HEK293 (cell line): ENCODE results near the gene KLRD1.

Source experiments
- CTCF ChIA-PET: fragments of 350-600 bp; formaldehyde crosslinking; extraction: SDS; loops from one replicate; lab custom pipeline; 2021; ENCODE audit warnings: antibody characterized with exemption; lab: Yijun Ruan, JAX
- POLR2A ChIA-PET: fragments of 300-600 bp; formaldehyde crosslinking; extraction: SDS; loops from one replicate; lab custom pipeline; 2020; ENCODE audit warnings: antibody characterized with exemption, inconsistent platforms; lab: Yijun Ruan, JAX
- H3K27ac ChIP-seq: fragments of 200-500 bp; sonication (Bioruptor generic); 2 replicates; pipeline ENCODE4 v1.5.1; 2014; ENCODE audit warnings: low read depth, low read length, control low read depth, inconsistent platforms; ENCODE audit errors: extremely low read depth
- H3K36me3 ChIP-seq, 2 experiments: fragments of 200-500 bp in 1 of 2; sonication (Bioruptor generic) in 1 of 2; 1 replicate in 1 of 2; 2 replicates in 1 of 2; pipeline ENCODE4 v1.5.1; 2014 to 2017; ENCODE audit warnings: inconsistent platforms in 2 of 2, low read length in 2 of 2; ENCODE audit not compliant: control insufficient read depth in 2 of 2, insufficient read depth in 1 of 2
- H3K4me1 ChIP-seq: fragments of 200-500 bp; sonication (Bioruptor generic); 2 replicates; pipeline ENCODE4 v1.5.1; 2014; ENCODE audit warnings: mild to moderate bottlenecking, low read length, inconsistent platforms; ENCODE audit not compliant: control insufficient read depth, insufficient read depth
- H3K4me3 ChIP-seq: 2 replicates; pipeline ENCODE4 v1.5.1; 2011; ENCODE audit warnings: low read depth, mild to moderate bottlenecking, control low read depth, low read length, moderate library complexity
- H3K9me3 ChIP-seq: fragments of 200-500 bp; sonication (Bioruptor generic); 2 replicates; pipeline ENCODE4 v1.5.1; 2014; ENCODE audit warnings: low read depth, low read length, inconsistent platforms; ENCODE audit not compliant: control insufficient read depth, insufficient read depth
- FEZF1 ChIP-seq: fragments of 450-650 bp; formaldehyde crosslinking; IDR thresholded peaks from 2 replicates; pipeline ENCODE4 v1.5.1; 2016; ENCODE audit warnings: missing biosample characterization, missing genetic modification characterization
- IKZF3 ChIP-seq: fragments of 450-650 bp; IDR thresholded peaks from 2 replicates; pipeline ENCODE4 v1.5.0; 2018; ENCODE audit warnings: missing biosample characterization, mild to moderate bottlenecking, missing genetic modification characterization, moderate library complexity
- SETDB1 ChIP-seq: IDR thresholded peaks from one replicate; pipeline ENCODE4 v1.6.1; 2017; ENCODE audit warnings: mild to moderate bottlenecking, low read length, moderate library complexity, mixed read lengths; ENCODE audit not compliant: insufficient read length
- ZBTB1 ChIP-seq: fragments of 450-650 bp; formaldehyde crosslinking; IDR thresholded peaks from 2 replicates; pipeline ENCODE4 v1.5.1; 2016; ENCODE audit warnings: missing biosample characterization, missing genetic modification characterization
- ZBTB17 ChIP-seq: fragments of 450-650 bp; formaldehyde crosslinking; IDR thresholded peaks from 2 replicates; pipeline ENCODE4 v1.5.1; 2016; ENCODE audit warnings: missing biosample characterization, missing genetic modification characterization
- ZEB2 ChIP-seq: fragments of 450-650 bp; formaldehyde crosslinking; IDR thresholded peaks from 2 replicates; pipeline ENCODE4 v1.5.1; 2016; ENCODE audit warnings: missing biosample characterization, missing genetic modification characterization
- ZNF19 ChIP-seq: fragments of 450-650 bp; formaldehyde crosslinking; IDR thresholded peaks from 2 replicates; pipeline ENCODE4; 2016; ENCODE audit warnings: missing biosample characterization, missing genetic modification characterization, low read depth
- ZNF2 ChIP-seq: fragments of 450-650 bp; formaldehyde crosslinking; IDR thresholded peaks from 2 replicates; pipeline ENCODE4 v1.5.1; 2016; ENCODE audit warnings: missing biosample characterization, missing genetic modification characterization
- ZNF24 ChIP-seq: fragments of 450-650 bp; formaldehyde crosslinking; IDR thresholded peaks from 2 replicates; pipeline ENCODE4 v1.5.1; 2016; ENCODE audit warnings: missing biosample characterization, missing genetic modification characterization
- ZNF335 ChIP-seq: fragments of 450-650 bp; formaldehyde crosslinking; conservative IDR thresholded peaks from 2 replicates; pipeline ENCODE4 v1.5.1; 2016; ENCODE audit warnings: missing biosample characterization, missing genetic modification characterization
- ZNF341 ChIP-seq: fragments of 450-650 bp; formaldehyde crosslinking; IDR thresholded peaks from 2 replicates; pipeline ENCODE4; 2016; ENCODE audit warnings: low read depth, missing biosample characterization, missing genetic modification characterization
- ZNF558 ChIP-seq: fragments of 450-650 bp; formaldehyde crosslinking; IDR thresholded peaks from 2 replicates; pipeline ENCODE4 v1.5.1; 2016; ENCODE audit warnings: missing biosample characterization, missing genetic modification characterization
- ZNF585B ChIP-seq: fragments of 450-650 bp; formaldehyde crosslinking; IDR thresholded peaks from 2 replicates; pipeline ENCODE4 v1.5.1; 2016; ENCODE audit warnings: missing biosample characterization, missing genetic modification characterization
- ZNF843 ChIP-seq: fragments of 450-650 bp; formaldehyde crosslinking; IDR thresholded peaks from 2 replicates; pipeline ENCODE4 v1.5.1; 2016; ENCODE audit warnings: missing biosample characterization, missing genetic modification characterization
- ZSCAN30 ChIP-seq: fragments of 450-650 bp; IDR thresholded peaks from 2 replicates; pipeline ENCODE4 v1.5.1; 2018; ENCODE audit warnings: missing biosample characterization, mild to moderate bottlenecking, missing genetic modification characterization, moderate library complexity
- TF ChIP-seq, protein P1 (sequence below): fragments of 450-650 bp; formaldehyde crosslinking; conservative IDR thresholded peaks from 2 replicates; pipeline ENCODE4 v1.5.1; 2016; ENCODE audit warnings: low read depth, missing biosample characterization, missing genetic modification characterization
- TF ChIP-seq, protein P2 (sequence below): fragments of 450-650 bp; formaldehyde crosslinking; IDR thresholded peaks from 2 replicates; pipeline ENCODE4 v1.5.1; 2016; ENCODE audit warnings: missing biosample characterization, missing genetic modification characterization
- TF ChIP-seq, protein P3 (sequence below): fragments of 450-650 bp; formaldehyde crosslinking; IDR thresholded peaks from 2 replicates; pipeline ENCODE4 v1.5.1; 2016; ENCODE audit warnings: missing biosample characterization, missing genetic modification characterization
- TF ChIP-seq, protein P4 (sequence below): fragments of 450-650 bp; formaldehyde crosslinking; IDR thresholded peaks from 2 replicates; pipeline ENCODE4 v1.5.1; 2016; ENCODE audit warnings: missing biosample characterization, missing genetic modification characterization, borderline replicate concordance
- TF ChIP-seq, protein P5 (sequence below): fragments of 450-650 bp; formaldehyde crosslinking; IDR thresholded peaks from 2 replicates; pipeline ENCODE4; 2016; ENCODE audit warnings: missing biosample characterization, missing genetic modification characterization

The KLRD1 gene

DNA sequence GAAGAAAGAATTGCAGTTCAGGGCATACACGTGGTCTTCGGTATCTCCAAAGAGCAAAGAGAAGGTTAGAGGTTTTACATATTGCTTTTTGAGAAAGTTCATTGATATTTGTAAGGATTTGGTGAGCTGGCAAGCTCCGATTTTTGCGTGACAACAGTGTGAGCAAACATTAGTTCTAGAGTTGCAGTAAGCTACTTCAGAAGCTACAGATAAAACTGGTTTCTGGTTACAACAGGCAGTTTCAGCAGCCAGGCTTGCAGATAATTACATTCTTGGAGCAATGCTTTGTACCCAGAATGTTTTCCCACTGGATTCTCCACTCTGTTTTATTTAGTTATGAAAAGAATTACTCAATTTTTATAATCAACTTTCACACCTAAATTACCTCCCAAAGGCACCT, 54.0 kb downstream of the KLRD1 start:
- Histone ChIP-seq H3K27ac (peak overlapping the region; percentile 95), H3K4me3 (no peak overlapping the region), H3K4me1 (peaks cover 18% of the 10 kb centered on the region), H3K36me3 (no peaks in the 10 kb centered on the region), H3K9me3 (no peaks in the 10 kb centered on the region)
- ChIA-PET CTCF (interaction anchor here (1.0 kb wide), 1 partner anchor 199 kb away, joined by 3 read pairs; no protein-coding TSS in a partner anchor), POLR2A (interaction anchor here (0.9 kb wide), 1 partner anchor 31 kb away, joined by 3 read pairs; no protein-coding TSS in a partner anchor)
- TF ChIP-seq FEZF1 (tag by site-specific recombination) (peak; percentile 73), IKZF3 (tag by site-specific recombination) (peak; percentile 95), ZNF585B (tag by site-specific recombination) (no peak), ZNF843 (tag by site-specific recombination) (peak; percentile 37; the same call in 1 of the 2 replicates), ZNF341 (tag by site-specific recombination) (no peak), ZSCAN30 (peak; percentile 81; the same call in 1 of the 2 replicates), ZEB2 (peak; percentile 35; the same call in 1 of the 2 replicates), ZNF335 (tag by site-specific recombination) (peak; percentile 72), ZBTB1 (tag by site-specific recombination) (0 out of 2 replicates have a peak, but pooled peaks have one; percentile 60), ZNF19 (no peak), ZBTB17 (tag by site-specific recombination) (peak; percentile 33; the same call in 1 of the 2 replicates), ZNF558 (peak; percentile 66), SETDB1 (no peak), ZNF24 (tag by site-specific recombination) (0 out of 2 replicates have a peak, but pooled peaks have one; percentile 34), ZNF2 (tag by site-specific recombination) (peak; percentile 55; the same call in 1 of the 2 replicates)
- TF ChIP-seq, protein P1, sequence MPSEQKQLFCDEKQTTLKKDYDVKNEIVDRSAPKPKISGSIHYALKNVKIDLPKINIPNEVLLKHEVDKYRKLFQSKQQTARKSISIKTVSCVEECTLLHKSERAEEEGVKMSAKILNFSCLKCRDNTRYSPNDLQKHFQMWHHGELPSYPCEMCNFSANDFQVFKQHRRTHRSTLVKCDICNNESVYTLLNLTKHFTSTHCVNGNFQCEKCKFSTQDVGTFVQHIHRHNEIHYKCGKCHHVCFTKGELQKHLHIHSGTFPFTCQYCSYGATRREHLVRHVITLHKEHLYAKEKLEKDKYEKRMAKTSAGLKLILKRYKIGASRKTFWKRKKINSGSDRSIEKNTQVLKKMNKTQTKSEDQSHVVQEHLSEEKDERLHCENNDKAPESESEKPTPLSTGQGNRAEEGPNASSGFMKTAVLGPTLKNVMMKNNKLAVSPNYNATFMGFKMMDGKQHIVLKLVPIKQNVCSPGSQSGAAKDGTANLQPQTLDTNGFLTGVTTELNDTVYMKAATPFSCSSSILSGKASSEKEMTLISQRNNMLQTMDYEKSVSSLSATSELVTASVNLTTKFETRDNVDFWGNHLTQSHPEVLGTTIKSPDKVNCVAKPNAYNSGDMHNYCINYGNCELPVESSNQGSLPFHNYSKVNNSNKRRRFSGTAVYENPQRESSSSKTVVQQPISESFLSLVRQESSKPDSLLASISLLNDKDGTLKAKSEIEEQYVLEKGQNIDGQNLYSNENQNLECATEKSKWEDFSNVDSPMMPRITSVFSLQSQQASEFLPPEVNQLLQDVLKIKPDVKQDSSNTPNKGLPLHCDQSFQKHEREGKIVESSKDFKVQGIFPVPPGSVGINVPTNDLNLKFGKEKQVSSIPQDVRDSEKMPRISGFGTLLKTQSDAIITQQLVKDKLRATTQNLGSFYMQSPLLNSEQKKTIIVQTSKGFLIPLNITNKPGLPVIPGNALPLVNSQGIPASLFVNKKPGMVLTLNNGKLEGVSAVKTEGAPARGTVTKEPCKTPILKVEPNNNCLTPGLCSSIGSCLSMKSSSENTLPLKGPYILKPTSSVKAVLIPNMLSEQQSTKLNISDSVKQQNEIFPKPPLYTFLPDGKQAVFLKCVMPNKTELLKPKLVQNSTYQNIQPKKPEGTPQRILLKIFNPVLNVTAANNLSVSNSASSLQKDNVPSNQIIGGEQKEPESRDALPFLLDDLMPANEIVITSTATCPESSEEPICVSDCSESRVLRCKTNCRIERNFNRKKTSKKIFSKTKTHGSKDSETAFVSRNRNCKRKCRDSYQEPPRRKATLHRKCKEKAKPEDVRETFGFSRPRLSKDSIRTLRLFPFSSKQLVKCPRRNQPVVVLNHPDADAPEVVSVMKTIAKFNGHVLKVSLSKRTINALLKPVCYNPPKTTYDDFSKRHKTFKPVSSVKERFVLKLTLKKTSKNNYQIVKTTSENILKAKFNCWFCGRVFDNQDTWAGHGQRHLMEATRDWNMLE (tag by site-specific recombination), result peak; percentile 61
- TF ChIP-seq, protein P2, sequence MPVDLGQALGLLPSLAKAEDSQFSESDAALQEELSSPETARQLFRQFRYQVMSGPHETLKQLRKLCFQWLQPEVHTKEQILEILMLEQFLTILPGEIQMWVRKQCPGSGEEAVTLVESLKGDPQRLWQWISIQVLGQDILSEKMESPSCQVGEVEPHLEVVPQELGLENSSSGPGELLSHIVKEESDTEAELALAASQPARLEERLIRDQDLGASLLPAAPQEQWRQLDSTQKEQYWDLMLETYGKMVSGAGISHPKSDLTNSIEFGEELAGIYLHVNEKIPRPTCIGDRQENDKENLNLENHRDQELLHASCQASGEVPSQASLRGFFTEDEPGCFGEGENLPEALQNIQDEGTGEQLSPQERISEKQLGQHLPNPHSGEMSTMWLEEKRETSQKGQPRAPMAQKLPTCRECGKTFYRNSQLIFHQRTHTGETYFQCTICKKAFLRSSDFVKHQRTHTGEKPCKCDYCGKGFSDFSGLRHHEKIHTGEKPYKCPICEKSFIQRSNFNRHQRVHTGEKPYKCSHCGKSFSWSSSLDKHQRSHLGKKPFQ (tag by site-specific recombination), result peak; percentile 50; the same call in 1 of the 2 replicates
- TF ChIP-seq, protein P3, sequence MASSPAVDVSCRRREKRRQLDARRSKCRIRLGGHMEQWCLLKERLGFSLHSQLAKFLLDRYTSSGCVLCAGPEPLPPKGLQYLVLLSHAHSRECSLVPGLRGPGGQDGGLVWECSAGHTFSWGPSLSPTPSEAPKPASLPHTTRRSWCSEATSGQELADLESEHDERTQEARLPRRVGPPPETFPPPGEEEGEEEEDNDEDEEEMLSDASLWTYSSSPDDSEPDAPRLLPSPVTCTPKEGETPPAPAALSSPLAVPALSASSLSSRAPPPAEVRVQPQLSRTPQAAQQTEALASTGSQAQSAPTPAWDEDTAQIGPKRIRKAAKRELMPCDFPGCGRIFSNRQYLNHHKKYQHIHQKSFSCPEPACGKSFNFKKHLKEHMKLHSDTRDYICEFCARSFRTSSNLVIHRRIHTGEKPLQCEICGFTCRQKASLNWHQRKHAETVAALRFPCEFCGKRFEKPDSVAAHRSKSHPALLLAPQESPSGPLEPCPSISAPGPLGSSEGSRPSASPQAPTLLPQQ (tag by site-specific recombination), result peak; percentile 47; the same call in 1 of the 2 replicates
- TF ChIP-seq, protein P4, sequence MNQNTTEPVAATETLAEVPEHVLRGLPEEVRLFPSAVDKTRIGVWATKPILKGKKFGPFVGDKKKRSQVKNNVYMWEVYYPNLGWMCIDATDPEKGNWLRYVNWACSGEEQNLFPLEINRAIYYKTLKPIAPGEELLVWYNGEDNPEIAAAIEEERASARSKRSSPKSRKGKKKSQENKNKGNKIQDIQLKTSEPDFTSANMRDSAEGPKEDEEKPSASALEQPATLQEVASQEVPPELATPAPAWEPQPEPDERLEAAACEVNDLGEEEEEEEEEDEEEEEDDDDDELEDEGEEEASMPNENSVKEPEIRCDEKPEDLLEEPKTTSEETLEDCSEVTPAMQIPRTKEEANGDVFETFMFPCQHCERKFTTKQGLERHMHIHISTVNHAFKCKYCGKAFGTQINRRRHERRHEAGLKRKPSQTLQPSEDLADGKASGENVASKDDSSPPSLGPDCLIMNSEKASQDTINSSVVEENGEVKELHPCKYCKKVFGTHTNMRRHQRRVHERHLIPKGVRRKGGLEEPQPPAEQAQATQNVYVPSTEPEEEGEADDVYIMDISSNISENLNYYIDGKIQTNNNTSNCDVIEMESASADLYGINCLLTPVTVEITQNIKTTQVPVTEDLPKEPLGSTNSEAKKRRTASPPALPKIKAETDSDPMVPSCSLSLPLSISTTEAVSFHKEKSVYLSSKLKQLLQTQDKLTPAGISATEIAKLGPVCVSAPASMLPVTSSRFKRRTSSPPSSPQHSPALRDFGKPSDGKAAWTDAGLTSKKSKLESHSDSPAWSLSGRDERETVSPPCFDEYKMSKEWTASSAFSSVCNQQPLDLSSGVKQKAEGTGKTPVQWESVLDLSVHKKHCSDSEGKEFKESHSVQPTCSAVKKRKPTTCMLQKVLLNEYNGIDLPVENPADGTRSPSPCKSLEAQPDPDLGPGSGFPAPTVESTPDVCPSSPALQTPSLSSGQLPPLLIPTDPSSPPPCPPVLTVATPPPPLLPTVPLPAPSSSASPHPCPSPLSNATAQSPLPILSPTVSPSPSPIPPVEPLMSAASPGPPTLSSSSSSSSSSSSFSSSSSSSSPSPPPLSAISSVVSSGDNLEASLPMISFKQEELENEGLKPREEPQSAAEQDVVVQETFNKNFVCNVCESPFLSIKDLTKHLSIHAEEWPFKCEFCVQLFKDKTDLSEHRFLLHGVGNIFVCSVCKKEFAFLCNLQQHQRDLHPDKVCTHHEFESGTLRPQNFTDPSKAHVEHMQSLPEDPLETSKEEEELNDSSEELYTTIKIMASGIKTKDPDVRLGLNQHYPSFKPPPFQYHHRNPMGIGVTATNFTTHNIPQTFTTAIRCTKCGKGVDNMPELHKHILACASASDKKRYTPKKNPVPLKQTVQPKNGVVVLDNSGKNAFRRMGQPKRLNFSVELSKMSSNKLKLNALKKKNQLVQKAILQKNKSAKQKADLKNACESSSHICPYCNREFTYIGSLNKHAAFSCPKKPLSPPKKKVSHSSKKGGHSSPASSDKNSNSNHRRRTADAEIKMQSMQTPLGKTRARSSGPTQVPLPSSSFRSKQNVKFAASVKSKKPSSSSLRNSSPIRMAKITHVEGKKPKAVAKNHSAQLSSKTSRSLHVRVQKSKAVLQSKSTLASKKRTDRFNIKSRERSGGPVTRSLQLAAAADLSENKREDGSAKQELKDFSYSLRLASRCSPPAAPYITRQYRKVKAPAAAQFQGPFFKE (tag by site-specific recombination), result no peak
- TF ChIP-seq, protein P5, sequence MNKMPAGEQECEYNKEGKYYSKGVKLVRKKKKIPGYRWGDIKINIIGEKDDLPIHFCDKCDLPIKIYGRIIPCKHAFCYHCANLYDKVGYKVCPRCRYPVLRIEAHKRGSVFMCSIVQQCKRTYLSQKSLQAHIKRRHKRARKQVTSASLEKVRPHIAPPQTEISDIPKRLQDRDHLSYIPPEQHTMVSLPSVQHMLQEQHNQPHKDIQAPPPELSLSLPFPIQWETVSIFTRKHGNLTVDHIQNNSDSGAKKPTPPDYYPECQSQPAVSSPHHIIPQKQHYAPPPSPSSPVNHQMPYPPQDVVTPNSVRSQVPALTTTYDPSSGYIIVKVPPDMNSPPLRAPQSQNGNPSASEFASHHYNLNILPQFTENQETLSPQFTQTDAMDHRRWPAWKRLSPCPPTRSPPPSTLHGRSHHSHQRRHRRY, result no peak
